Measurements from ENCODE around the gene SUB1. TPM values are rescaled to one million over a fixed set of nuclear protein-coding genes. Genes with fewer than 3 reads are reported as not detected.

Gene SUB1
- total RNA-seq, 1 experiment from 2014 or later, result 288 TPM

GRCh38 chr5:32612134-32612888 lies 27.0 kb downstream of the SUB1 start:
- H3K27me3 Mint-ChIP-seq (ENCODE audit: low read depth), result no peaks in the 10 kb centered on the region
- H3K14ac ChIP-seq (ENCODE audit: insufficient read depth, low read length), result no peak overlapping the region
- no peak overlapping the region for H2BK12ac ChIP-seq (ENCODE audit: insufficient read length, low read depth, low read length)
- no peaks in the 10 kb centered on the region for H3K4me1 ChIP-seq (ENCODE audit: insufficient read depth, low read length)
- no peak overlapping the region for H3K9ac ChIP-seq (ENCODE audit: extremely low read depth, insufficient read length, low read length)
- H4K20me1 ChIP-seq (ENCODE audit: control insufficient read depth, insufficient read depth, insufficient read length), result no peaks in the 10 kb centered on the region
- no peak overlapping the region for H2BK5ac ChIP-seq (ENCODE audit: insufficient read length, low read length)
- no peak overlapping the region for H4K5ac ChIP-seq (ENCODE audit: insufficient read length, low read depth, low read length)
- no peak overlapping the region for H3K23ac ChIP-seq (ENCODE audit: insufficient read length, low read depth, low read length)
- no CpG with 5 or more reads among the region's 10 CpGs for WGBS (ENCODE audit: extremely low coverage, insufficient read length, low lambda C conversion rate)
- H3K4me2 ChIP-seq (ENCODE audit: insufficient read depth, insufficient read length, low read length), result no peak overlapping the region
- H3K56ac ChIP-seq (ENCODE audit: insufficient read length, low read depth, low read length), result no peak overlapping the region
- H3K27ac Mint-ChIP-seq, result peak overlapping the region in 1 of 3 experiments; percentile 62; a peak in 1 of 7 replicates
- H2AFZ ChIP-seq (ENCODE audit: low read length), result no peak overlapping the region
- no peak overlapping the region for H4K8ac ChIP-seq (replicated peaks; ENCODE audit: insufficient read length, low read depth, low read length)
- H3K79me2 ChIP-seq (ENCODE audit: insufficient read depth, low read length), result no peaks in the 10 kb centered on the region
- H3K9me3 ChIP-seq (ENCODE audit: control insufficient read depth, low read depth, low read length), result no peaks in the 10 kb centered on the region
- H3K4me1 Mint-ChIP-seq, result peaks cover 0 to 2% of the 10 kb centered on the region in 2 experiments; a peak in 1 of 4 replicates
- no peak overlapping the region for H2BK20ac ChIP-seq (ENCODE audit: low read depth, low read length, poor library complexity, severe bottlenecking)
- H2BK120ac ChIP-seq (ENCODE audit: low read depth, low read length, poor library complexity, severe bottlenecking), result no peak overlapping the region
- DNase-seq, result no peak
- H3K23me2 ChIP-seq (ENCODE audit: insufficient read length, low read depth, low read length, poor library complexity, severe bottlenecking), result no peaks in the 10 kb centered on the region
- no peak overlapping the region for H2AK5ac ChIP-seq (ENCODE audit: insufficient read length, low read length)
- no peak overlapping the region for H4K91ac ChIP-seq (ENCODE audit: insufficient read length, low read depth, low read length)
- no peak overlapping the region for H3K27ac ChIP-seq (ENCODE audit: insufficient read length, low read depth, low read length)
- H3K4ac ChIP-seq (ENCODE audit: low read depth, low read length), result no peak overlapping the region
- H3T11ph ChIP-seq (ENCODE audit: low read length), result no peak overlapping the region
- no peaks in the 10 kb centered on the region for H3K9me3 Mint-ChIP-seq
- H3K27me3 ChIP-seq (ENCODE audit: insufficient read depth, low read length), result no peaks in the 10 kb centered on the region
- no peak overlapping the region for H2BK15ac ChIP-seq (ENCODE audit: low read depth, low read length)
- H3K4me3 Mint-ChIP-seq, result no peak overlapping the region
- TF ChIP-seq CTCF (conservative IDR thresholded peaks at IDR 0.05), result no peak
- H3K36me3 Mint-ChIP-seq (ENCODE audit: insufficient read depth in 1 of 3, low read depth in 3 of 3), result peaks cover 0 to 2% (median under 1%) of the 10 kb centered on the region in 3 experiments; a peak in 1 of 7 replicates
- H3K79me1 ChIP-seq (ENCODE audit: insufficient read depth, low read depth, low read length, poor library complexity, severe bottlenecking), result no peaks in the 10 kb centered on the region
- H3K18ac ChIP-seq (ENCODE audit: insufficient read length, low read depth, low read length), result no peak overlapping the region

All from H9 (cell line).